GM19395 (cell line): ENCODE data around the gene USP7.

Source experiments
- ATAC-seq: cut with Tn5 transposase; IDR thresholded peaks from one replicate; pipeline ENCODE4 v1.9.1; 2021; ENCODE audit warnings: mild to moderate bottlenecking, moderate library complexity; ENCODE audit not compliant: unreplicated experiment

The USP7 gene

DNA sequence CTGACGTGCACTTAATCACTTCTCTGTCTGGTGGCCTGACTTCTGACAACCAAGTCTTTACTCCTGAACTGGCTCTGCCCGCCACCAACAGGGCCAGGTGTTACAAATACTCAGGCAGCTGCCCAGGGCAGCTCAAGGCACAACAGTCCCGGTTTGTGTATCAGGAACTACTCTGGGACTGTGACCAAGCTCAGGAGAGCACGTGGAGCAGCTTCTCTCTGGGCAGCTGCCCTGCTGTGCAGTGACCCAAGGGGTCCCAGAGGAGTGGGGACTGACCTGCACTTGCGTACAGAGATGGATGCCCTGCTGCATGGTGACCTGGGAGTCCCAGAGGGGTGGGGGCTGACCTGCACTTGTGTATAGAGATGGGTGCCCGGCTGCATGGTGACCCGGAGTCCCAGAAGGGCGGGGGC, 59.7 kb downstream of the USP7 start:
- no peak for ATAC-seq

DNA sequence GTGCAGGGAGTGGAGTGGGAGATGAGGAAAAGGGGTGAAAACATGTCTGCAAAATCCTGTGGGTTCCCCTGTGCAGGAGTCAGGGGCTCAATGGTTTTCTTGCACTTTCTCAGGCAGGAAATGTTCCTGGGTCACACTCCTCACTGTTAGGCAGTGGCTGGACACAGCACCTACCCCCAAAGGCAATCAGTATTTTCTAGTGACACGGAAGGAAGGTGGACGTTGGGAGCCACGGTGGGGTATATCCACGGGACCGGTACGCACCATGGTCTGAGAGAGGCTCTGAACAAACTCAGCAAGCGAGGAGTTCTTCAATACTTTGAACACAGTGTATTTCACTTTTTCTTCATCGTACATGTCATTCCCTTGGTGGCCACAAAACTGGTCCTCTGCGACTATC, 60.7 kb downstream of the USP7 start:
- ATAC-seq = no peak

DNA sequence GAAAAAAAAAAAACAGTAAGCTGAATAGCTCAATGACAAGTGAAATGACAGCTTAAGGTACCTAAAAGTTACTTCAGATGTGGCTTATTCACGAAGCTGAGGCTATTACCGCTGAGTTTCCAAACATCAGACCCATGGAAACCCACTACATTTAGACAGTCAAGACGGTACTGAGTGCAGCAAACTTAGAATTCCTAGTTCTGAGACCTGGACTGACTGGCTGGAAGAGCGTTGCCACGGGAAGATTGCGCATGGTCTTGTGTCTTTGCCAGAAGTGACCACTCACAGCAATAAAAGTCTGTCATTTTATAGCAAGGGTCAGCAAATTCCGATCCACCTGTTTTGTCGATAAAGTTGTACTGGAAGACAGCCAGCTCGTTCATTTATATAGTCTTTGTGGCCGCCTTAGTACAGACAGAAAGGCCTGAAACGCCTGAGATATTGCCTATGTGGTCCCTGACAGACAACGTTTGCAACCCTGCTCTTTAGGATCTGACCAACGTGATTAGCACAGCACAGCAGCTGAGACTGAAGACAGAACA, 62.3 kb downstream of the USP7 start:
- no peak for ATAC-seq

DNA sequence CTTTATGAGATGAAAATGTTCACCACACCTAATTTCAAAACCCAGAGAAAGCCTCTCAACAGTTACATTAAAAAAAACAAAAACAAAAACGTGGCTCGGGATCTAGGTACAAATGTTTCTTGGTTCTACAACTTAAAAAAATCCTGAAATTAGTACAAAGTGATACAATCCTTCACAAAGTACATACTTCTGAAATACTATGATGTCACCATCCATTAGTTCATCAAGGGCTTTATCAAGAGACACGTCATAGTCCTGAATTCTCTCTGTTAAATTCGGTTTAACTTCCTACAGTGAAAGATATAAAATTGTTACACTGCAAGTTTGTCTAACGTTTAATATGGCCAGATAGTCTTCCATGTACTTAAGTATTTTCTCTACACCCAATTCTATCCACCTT, 63.4 kb downstream of the USP7 start:
- ATAC-seq = no peak

DNA sequence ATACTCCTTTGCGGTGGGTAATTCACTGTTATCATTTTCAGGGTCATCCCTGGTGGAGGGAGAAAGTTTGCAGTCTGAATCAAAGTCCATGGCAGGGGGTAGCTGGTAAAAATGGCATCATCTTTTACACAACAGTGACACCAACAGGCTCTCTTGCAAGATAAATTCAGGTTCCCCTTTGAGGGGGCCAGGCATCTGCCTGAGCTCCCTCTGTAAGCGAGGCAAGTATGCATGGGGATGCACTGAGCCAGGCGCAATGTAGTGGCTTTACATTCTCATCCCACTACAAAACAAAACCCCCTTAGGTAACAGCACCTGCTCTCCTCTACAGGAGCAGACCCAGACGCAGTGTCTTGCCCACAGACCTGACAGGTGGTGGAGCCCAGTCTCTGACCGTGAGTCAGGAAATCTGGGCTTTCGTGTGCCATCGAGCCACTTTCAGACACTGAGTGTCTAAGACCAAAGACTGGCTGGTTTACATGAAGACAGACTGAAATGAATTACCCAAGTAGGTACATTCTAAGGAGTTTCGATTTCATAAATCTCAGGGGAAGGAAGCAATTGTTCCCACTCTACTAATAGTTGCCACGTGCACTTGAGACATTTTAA, 63.9 kb downstream of the USP7 start:
- ATAC-seq = no peak

DNA sequence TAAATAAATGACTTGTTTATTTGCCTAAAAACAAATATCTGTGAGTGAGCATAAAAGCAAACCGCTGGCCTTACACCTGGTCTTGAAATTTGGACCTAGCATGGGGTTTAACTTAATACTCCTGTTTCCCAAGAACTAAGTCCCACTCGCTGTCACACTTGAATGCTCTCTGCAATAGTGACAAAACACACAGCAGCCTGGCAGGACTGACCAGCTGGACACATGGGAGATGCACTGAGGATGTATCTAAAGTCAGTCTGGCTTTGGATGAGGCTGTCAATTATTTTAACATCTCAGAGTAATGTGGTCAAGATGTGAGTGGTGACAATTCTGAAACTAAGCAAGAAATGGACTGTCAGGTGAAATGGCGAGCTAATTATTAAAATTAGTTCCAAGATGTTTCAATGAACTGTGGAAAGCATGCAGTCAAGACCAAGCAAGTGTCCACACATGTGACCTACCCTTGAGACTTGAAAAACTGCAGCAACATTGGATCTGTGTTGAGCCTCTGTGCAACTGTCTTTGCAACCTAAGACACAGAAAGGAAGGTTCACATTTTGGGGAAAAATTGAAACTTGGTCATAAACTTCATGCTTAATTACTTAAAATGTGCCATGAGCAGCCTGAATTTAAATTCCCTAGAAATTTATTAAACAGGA, 64.9 kb downstream of the USP7 start:
- no peak for ATAC-seq

DNA sequence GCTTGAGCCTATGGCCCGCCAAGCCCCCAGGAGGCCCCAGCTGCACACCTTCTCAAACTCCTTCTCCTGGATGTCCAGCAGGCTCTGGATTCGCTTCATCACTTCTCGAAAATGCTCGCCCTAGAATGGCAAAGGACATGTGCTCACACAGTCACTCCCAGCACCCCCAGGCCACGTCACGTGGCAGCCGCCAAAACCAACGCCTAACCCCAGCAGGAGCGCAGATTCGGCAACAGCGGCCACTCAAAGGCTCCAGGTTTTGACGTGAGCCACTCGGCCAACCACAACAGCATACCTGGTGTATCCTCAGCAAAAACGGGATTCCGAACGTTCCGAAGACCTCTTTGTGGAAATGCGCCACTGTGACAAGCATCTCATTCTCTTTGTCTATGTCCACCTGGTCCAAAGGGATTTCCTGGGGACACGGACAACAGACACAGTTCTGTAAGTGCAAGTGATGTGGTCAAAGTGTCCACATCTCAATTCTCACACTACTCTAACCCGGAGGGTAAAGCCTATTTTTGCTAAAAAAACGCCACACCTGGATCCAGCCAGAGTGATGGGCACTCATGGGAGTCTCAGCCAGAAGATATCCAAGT, 68.9 kb downstream of the USP7 start:
- ATAC-seq = no peak

DNA sequence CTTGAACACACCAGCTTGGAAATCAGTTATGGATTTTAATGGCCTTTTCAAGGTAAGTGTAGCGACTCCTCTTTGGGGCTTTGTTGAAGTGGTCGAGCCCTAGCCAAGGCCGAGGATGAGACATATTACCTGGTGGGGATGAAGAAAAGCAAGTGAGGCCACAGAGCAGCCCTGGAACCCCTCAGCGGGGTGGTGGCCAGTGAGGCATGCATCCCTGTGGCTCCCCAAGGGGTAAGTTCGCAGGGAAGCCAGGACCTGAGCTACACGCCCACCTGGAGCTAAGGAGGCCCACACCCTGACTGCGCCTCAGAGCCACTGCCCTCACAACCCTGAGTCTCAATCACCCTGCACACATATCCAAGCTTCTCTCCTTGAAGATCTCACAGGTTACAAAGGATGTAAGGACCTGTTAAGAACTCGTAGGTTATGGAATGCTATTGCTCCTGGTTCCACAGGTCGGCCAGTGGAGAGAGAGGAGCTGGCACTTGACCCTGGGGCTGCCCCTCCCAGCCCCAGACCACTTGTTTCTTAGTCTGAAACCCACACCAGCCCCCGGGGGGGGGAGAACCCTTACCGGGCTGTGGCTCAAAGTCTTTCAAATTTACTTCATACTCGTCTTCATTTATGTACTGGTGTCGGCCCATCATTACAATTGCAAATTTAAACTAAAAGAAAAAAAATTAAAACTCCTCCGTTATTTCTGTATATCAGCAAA, 69.6 kb downstream of the USP7 start:
- ATAC-seq = no peak

DNA sequence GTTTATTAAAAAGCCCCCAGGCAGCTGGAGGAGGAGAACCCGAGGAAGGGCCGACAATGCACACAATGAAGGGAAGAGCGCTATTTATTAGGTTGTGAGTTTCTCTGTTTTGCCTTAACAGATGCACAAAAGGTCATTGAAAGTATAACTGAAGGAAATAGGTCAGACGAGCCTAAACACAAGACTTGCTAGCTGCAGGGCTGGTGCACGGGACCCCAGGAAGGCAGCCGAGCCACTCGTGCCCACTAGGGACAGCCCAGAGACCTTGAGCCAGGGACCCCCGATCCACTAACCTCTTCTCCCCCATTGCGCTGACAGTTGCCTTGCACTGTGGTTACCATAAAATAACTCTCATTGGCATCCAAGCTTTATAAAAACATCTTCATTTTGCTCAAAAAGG, 70.3 kb downstream of the USP7 start:
- no peak for ATAC-seq

DNA sequence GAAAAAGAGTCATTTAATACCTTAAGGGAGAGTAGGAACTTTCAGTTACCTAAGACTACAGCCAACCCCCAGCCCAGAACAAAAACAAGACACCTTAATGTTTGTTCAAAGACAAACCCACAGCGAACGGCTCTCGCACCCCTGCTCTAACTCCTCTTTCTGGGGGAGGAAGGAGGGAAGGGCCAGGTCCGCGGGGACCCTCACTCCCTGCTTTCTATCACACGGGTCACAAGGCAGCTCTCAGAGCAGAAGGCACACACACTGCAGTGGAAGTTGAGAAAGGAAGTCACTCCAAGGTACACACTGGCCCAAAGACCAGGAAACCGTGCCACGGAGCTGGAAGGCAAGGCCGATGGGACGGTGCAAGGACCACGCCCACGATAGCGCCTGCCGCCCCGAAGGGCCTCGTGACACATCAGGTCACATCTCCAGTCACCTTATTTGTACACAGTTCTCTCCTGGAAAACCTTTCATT, 71.6 kb downstream of the USP7 start:
- peak; percentile 38 for ATAC-seq

DNA sequence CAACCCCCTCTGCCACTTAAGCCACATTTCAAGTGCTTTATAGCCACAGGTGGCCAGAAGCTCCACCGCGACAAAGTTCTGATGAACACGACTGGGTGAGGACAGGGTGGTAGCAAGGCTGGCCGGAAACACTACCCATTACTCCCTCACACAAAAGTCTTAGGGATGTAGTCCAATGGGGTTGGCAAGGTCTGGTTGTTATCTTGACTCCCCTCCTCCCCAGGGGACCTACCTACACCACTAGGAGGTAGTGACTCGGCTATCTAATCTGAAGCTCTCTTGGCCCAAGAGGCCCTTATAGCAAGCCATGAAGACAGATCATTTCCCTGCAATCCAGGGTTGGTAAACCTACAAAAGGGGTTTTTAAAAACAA, 73.2 kb downstream of the USP7 start:
- ATAC-seq = no peak

DNA sequence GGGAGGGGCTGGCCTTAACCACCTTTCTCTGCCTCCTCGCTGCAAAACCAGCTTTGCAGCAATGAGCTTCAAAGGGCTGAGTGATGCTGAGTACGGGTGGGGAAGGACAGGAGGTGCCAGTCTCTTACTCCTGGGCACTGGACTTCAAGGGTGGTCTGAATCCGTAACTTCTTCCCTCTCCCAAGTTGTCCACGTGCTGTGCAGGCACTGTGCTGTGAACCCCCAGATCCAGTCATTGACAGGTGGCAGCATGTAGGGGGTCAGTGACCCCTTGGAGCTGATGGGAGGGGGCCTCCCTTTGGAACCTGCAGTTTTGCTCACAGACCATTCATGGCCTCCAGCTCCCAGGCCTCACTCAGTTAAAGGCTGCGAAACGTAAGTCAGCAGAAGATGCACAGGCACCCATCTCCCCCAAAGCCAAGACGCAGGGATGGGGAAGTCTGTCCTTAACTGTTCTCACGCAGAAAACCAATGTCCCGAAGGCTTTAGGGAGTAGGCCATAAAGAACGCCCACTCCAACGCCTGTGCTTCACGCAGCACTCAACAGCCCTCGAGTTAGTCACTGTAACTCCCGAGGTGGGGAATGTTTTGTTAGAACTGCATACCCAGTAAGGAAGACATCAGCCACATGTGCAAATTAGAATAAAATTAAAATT, 73.7 kb downstream of the USP7 start:
- ATAC-seq = no peak

DNA sequence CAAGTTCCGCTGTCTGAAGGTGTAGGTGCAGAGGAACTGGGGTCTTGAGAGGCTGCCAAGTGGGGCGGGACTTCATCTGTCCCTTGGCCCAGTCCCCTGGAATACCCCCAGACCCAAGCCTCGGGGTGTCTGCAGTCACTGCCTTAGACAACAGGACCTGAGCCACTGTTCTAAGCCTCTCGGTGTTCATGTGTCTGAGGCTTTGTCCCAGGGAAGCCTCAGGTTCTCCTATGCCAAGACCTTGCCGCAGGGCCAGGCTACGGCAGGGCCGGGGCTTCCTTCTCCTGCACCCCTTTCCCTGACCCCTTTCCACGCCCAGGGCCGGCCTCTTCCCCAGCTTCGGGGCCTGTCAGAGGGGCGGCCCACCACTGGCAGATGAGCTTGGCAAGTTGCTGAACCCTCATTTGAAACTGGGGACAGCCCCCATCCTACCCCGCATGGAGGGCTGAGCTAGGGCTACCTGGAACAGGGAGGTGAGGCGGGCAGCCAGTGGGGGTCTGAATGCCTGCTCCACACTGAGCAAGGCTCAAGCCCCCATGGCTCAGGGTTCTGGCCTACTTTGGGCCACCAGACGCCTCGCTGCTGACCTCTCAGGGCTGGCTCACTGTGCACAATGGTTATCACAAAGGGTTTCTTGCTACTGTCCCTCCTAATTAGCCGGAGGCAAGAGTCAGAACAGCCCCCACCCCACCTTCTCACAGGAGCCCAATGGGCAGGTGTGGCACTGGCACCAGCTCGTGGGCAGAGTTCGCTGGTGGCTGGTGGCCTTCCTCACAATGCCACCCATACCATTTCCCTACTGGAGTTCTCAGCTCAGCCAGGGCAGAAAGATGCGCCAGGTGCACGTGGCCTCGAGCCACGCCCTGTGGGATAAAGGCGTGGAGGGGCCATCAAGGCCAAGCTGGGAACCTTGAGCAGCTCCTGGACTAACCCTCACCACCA, 74.5 kb downstream of the USP7 start:
- no peak for ATAC-seq

DNA sequence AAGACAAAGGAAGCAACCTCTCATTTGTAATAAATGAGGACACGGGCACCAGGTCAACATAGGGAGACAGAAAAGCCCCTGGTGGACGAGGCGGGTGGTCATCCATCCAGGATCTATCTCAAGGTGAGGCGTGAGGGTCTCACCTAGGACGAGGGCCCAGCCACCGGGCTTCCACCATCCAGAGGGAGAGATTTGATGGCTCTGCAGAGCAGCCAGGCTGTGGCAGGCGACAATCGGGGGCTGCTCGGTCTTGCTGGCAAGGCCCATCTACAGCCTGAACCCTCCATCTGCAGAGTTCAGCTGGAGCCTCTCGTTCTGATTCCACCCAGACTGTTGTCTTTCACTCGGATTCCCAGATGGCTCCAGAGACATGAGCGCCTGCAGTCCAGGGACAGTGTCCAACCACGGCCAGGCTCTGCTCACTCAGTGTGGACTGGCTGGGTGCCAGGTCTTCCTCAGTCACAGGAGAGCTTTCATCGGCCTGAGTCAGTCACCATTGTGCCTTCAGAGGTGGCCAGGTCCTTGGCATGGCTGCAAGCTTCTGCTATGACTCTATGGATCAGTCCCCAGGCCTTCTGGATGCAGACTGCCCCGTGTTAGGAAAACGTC, 75.7 kb downstream of the USP7 start:
- no peak for ATAC-seq

DNA sequence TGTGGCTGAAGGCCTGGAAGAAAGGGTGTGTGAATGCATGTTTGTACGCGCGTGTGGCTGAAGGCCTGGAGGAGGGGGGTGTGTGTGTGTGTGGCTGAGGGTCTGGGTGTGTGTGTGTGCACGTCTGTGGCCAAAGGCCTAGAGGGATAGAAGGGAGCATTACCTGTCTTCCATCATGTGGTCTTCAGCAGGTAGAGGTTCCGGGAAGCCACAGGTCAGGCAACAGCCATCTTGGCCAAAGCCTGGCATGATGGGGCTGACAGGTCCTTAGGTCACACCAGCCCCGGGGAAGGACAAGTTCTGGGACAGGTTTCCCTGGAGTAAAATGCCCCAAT, 76.3 kb downstream of the USP7 start:
- ATAC-seq = no peak

DNA sequence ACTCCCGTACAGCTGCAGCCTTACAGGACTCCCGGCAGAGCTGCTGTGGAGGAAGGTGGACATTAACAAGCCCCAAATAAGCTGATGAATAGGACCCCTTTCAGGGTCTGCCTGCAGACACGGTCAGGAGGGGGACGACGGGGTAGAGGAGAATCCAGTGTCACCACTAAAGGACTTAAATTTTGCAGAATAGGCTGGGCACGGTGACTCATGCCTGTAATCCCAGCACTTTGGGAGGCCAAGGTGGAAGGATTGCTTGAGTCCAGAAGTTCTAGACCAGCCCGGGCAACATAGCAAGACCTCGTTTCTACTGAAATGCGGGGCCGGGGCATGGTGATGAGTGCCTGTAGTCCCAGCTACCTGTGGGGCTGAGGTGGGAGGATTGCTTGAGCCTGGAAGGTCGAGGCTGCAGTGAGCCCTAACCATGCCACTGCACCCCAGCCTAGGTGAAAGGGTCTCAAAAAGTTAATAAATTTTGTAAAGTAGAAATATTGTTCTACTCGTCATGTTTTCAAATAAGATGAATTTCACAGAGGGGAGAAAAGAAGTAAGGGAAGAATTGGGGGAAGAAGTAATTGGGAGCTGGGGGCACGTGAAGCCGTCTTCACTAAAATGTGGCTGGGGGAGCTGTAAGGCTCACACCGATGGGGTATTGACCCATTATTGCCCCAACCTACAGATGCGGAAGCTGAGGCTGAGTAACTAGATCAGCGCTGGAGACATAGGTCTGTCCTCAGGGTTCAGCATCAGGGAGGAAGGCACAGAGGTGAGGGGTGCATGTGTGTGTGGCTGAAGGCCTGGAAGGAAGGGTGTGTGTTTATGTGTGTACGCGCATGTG, 76.9 kb downstream of the USP7 start:
- ATAC-seq = no peak

DNA sequence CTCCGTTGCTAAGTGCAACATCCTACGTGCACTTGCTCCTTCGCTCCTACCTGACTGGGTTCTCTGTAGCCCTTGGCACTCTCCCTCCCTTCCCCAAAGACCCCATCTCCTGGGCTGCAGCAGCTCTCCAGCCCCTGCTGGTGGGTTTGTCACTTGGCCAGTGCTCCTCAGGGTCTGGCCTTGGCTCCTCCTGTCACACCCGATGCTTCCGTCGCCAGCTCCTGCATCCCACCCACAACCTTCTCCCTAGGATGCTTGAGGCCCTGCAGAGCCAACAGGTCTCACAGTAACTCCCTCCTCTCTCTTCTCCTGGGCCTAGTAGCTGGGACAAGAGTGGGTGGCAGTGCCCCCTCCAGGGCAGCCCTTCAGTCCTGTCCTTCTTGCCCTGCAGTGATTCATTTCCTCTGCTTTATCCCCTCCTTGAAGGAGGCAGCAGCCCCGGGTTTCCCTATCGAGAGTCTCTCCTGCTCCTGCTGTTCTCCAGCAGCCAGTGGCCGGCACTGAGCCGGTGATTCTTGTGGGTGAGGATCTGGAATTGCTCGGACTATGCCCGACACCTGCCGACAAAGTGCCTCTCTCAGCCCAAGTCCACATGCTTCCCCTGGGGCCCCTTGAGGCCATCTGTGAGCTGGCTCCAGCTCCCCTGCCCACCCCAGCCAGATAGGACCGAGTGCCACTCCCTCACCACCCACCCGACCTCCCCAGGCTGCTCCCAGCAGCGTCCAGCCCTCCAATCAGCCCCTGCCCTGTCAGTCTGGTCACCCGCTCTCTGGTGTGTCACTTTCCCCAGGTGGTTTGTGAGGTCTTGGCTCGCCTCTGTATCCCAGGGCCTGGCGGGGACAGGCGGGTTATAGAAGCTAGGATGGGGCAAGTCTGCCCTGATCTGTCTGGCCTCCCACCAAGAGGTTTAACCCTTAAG, 77.8 kb downstream of the USP7 start:
- ATAC-seq = no peak
